Measurements from ENCODE around the gene TBX10. TPM values are rescaled to one million over a fixed set of nuclear protein-coding genes. Genes with fewer than 3 reads are reported as not detected.

TBX10 gene
- total RNA-seq, 1 donor from 2014 or later: not detected

GRCh38 chr11:67615728-67616430 is 23.7 kb downstream of the TBX10 start:
- no peak for TF ChIP-seq CTCF (IDR thresholded peaks at IDR 0.05; ENCODE audit: unreplicated experiment)
- Mint-ChIP-seq H3K4me1 (ENCODE audit: low read depth) (peaks cover 16% of the 10 kb centered on the region), H3K4me3 (ENCODE audit: low read depth) (no peak overlapping the region), H3K36me3 (ENCODE audit: insufficient read depth) (no peaks in the 10 kb centered on the region), H3K27ac (no peak overlapping the region), H3K9me3 (ENCODE audit: low read depth) (peaks cover 3% of the 10 kb centered on the region), H3K27me3 (peaks cover 24% of the 10 kb centered on the region)
- DNase-seq (ENCODE audit: low spot score, unreplicated experiment): no peak

GRCh38 chr11:67614730-67615714 is 24.5 kb downstream of the TBX10 start:
- Mint-ChIP-seq H3K36me3 (ENCODE audit: insufficient read depth) (no peaks in the 10 kb centered on the region), H3K27me3 (peaks cover 18% of the 10 kb centered on the region), H3K4me3 (ENCODE audit: low read depth) (no peak overlapping the region), H3K4me1 (ENCODE audit: low read depth) (peaks cover 10% of the 10 kb centered on the region), H3K9me3 (ENCODE audit: low read depth) (peaks cover 3% of the 10 kb centered on the region), H3K27ac (peak overlapping the region; percentile 49)
- DNase-seq (ENCODE audit: low spot score, unreplicated experiment): no peak
- TF ChIP-seq CTCF (IDR thresholded peaks at IDR 0.05; ENCODE audit: unreplicated experiment): peak; percentile 55

DNA sequence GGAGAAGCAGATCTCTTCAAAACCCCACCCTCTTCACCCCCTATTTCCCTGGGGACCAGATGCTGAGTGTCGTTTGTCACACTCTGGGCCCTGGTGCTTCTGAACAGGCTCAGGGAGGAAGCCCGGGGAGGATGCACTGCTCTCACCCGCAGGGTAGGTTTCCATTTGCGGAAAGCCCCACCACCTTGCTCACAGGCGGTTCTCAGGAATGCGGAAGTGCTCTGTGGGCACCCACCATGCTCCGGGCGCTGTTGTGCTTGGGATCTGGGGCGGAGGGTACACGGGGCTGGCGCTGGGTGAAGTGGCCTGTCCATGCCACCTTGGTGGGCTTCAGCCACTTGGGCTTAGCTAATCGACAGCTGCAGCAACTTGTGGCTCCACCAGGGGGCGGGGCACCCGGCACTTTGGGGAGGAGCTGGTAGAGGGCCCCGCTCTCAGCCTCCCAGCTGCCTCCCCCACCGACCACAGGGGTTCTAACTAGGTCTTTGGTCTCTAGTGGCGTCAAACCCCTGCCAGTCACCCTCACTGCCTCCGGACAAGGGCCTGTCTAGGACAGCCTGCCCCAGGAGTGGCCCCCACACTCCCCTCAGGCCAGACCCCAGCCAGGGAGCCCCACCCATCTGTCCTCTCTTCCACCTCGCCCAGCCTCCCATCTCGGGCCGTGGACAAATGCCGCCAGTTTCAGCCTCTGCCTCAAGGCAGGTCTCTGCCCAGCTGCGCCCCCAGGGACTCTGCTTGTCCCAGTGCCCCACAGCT is 25.4 kb downstream of the TBX10 start:
- Mint-ChIP-seq H3K27ac (peak overlapping the region; percentile 49), H3K4me3 (ENCODE audit: low read depth) (no peak overlapping the region), H3K27me3 (peaks cover 13% of the 10 kb centered on the region), H3K9me3 (ENCODE audit: low read depth) (no peaks in the 10 kb centered on the region), H3K4me1 (ENCODE audit: low read depth) (peaks cover 7% of the 10 kb centered on the region), H3K36me3 (ENCODE audit: insufficient read depth) (peaks cover 3% of the 10 kb centered on the region)
- peak; percentile 74 for TF ChIP-seq CTCF (IDR thresholded peaks at IDR 0.05; ENCODE audit: unreplicated experiment)
- peak; percentile 65 for DNase-seq (ENCODE audit: low spot score, unreplicated experiment)

- no peak overlapping the region for H3K4me3 Mint-ChIP-seq (ENCODE audit: low read depth)
- no peak overlapping the region for H3K27ac Mint-ChIP-seq
- peaks cover 13% of the 10 kb centered on the region for H3K27me3 Mint-ChIP-seq
- TF ChIP-seq CTCF (IDR thresholded peaks at IDR 0.05; ENCODE audit: unreplicated experiment): no peak
- DNase-seq (ENCODE audit: low spot score, unreplicated experiment): no peak
- H3K4me1 Mint-ChIP-seq (ENCODE audit: low read depth): peaks cover 7% of the 10 kb centered on the region
- no peaks in the 10 kb centered on the region for H3K9me3 Mint-ChIP-seq (ENCODE audit: low read depth)
- H3K36me3 Mint-ChIP-seq (ENCODE audit: insufficient read depth): peaks cover 5% of the 10 kb centered on the region
Observed at GRCh38 chr11:67613313-67613959, 26.1 kb downstream of the TBX10 start.
